NB4 (cell line): ENCODE measurements around the gene RGPD5.
"Not testable (repeated sequence)": the region's sequence is repeated elsewhere in the genome, so short reads cannot be mapped to it uniquely, and the experiment has no call there.

ENCODE experiments used
- DNase-seq: peaks from one replicate; pipeline ENCODE4 v3.0.0; 2010; ENCODE audit warnings: low read depth
- H3K4me3 ChIP-seq: one replicate; pipeline ENCODE4 v1.5.1; 2011; ENCODE audit warnings: mild to moderate bottlenecking, low read depth, low read length, moderate library complexity

Gene RGPD5

DNA sequence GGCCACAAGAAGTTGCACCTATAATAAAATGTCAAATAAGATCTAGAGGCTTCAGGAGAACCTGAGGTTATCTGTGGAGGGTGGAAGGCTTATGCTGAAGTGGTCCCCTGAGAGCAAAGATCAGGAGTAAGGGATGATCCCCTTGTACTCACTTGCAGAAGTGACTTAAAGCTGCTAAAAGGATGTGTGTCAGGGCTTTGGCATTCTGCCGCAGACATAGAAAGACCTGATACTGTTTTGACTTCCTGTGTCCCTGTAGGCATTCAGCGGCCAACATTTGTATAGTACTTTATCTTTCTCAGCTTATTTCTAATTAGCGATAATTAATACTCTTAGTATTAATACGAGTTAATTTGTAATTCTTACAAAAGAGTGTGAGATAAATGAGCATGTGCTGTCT lies 94.3 kb downstream of the RGPD5 start:
- not testable (repeated sequence) for DNase-seq, H3K4me3 ChIP-seq

- not testable (repeated sequence) for H3K4me3 ChIP-seq, DNase-seq
Measured at GRCh38 chr2:109889909-109890308, 95.8 kb downstream of the RGPD5 start.

GRCh38 chr2:109891024-109891423 lies 96.9 kb downstream of the RGPD5 start:
- not testable (repeated sequence) for H3K4me3 ChIP-seq, DNase-seq

GRCh38 chr2:109893736-109894135 lies 99.6 kb downstream of the RGPD5 start:
- H3K4me3 ChIP-seq, DNase-seq: not testable (repeated sequence)

DNA sequence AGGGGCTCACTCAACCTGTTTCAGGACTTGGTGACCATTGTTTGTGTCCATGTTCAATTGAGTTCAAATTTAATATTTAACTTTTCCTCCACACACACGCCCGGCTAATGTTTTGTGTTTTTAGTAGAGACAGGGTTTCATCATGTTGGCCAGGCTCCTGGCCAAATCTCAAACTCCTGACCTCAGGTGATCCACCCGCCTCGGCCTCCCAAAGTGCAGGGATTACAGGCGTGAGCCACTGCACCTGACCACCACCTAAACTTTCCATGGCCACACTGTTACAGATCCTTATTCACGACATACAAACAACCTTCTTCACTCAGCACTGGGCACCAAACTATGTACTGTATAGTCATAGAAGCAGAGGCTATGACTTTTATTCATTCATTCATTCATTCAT lies 100.0 kb downstream of the RGPD5 start:
- H3K4me3 ChIP-seq, DNase-seq: not testable (repeated sequence)

DNA sequence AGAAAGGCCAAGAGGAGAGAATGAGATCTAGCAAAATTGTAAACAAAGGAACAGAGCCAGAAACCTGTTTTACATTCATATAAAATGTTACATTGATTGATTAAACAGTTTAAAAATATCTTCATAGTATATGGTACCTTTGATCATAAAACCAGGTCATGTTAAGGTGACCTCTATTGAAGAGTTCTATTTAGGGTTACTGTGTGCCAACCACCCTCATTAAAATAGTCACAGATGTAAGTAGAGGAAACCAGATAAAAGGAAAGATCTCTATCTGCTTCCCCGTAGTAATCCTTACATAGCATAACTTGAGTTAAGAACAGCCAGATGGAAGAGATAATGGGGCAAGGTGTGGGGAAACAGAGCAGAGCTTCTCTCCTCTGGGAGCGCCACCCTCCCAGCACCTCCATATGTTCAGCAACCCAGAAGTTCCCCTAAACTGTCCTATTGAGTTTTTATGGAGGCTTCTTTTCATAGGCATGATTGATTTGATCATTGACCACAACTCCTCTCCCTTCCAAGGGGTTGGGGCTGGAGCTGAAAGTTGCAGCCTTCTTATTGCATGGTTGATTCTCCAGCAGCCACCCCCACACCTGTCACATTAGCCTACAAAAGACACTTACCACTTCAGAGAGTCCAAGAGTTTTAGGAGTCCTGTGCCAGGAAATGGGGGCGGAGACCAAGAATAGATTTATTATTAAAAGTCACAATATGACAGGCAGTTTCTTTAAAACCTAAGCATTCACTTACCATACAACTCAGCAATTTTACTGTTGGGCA lies 101.2 kb downstream of the RGPD5 start:
- DNase-seq, H3K4me3 ChIP-seq: not testable (repeated sequence)

DNA sequence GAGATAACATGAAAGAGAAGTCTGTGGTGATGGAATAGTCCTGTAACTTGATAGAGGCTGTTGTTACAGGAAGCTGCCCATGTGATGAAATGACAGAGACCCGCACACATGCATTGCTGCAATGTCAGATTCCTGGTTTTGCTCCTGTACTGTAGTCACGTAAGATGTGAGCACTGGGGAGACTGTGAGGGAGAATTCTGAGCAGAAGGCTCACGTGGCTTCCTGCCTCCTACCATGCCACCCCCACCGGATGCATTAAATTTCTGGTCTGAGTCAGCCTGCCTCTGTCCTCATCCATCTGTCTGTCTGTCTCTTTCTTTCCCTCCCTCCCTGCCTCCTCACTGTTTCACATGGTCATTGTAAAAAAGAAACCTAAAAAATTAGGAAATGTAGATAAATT lies 102.1 kb downstream of the RGPD5 start:
- not testable (repeated sequence) for DNase-seq, H3K4me3 ChIP-seq

DNA sequence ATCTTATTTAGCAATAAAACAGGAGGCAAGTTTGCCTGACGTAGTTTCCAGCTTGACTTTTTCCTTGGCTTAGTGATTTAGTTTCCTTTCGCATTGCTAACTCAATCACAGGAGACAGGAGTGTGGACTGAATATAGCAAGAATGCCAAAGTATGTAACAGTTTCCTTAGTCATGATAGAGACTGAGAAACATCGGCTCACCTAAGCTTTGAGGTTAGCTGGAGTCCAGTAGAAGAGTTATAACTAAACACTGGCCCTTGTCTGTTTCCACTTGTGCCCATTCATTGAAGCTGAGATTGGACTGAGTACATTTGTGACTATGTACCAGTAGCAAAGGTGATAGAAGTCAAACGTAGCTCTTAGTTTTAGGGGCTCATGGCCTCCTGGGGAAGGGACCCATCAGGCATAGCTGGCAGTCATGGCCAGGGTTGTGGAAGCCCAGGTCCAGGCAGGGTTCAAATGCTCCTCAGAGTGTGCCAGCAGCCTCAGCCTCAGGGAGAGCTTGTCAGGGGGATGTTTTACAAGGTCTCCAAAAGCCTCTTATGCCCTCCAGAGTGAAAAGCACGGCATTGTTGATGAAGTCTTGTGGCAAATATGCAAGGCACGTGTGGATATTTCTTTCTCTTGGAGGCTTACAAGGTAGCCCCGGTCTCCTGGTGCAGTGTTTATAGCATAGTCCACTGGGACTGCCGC lies 103.8 kb downstream of the RGPD5 start:
- not testable (repeated sequence) for H3K4me3 ChIP-seq, DNase-seq

DNA sequence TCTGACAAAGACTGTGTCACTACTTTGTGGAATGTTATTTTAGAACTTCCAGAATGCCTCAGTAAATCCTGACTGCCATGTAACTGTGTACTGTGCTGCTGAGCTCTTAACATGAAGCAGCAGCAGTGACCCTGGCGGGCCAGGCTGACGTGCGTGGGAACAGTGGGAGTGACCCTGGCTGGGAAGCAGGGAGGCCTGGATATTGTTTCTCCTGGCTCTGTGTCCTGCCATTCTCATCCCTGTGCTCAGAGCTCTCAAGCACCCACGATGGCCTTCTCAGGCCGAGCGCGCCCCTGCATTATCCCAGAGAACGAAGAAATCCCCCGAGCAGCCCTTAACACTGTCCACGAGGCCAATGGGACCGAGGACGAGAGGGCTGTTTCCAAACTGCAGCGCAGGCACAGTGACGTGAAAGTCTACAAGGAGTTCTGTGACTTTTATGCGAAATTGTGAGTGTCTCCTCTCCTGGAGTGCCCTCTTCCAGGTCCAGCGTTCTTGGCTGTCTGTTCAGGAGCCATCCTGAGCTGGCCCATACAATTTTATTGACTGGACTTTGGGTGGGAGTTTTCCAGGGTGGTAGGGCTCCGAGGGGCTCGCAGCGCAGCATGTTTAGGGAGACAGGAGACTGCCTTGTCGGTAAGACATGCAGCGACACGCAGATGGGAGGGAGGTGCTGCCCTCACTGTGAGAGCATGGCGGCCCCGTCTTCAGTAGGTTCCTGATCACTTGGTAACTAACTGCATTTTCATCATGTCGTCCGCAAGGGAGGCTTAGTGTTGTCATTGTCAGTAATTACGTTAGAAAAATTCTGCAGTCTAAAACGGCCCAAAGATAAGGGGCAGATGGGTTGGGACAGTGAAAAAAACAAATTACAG lies 104.6 kb downstream of the RGPD5 start, which contains the start of gene LIMS3:
Gene LIMS3 (plus strand): TSS at position 227 of the 875 bp plus-strand sequence. CDS start 41 bp downstream, at position 268.
- not testable (repeated sequence) for DNase-seq, H3K4me3 ChIP-seq

GRCh38 chr2:109905796-109906195 lies 111.7 kb downstream of the RGPD5 start:
- DNase-seq, H3K4me3 ChIP-seq: not testable (repeated sequence)
